Right ventricle myocardium inferior (tissue), 1 donor: ENCODE data around the gene CREBRF. TPM values are rescaled to one million over a fixed set of nuclear protein-coding genes. Genes with fewer than 3 reads are reported as not detected.
"Not testable (repeated sequence)": the region's sequence is repeated elsewhere in the genome, so short reads cannot be mapped to it uniquely, and the experiment has no call there.

Source experiments
- ATAC-seq: fragments of 200-7000 bp; cut with Tn5 transposase; one replicate; pipeline ENCODE4 v1.9.1; 2020; ENCODE audit warnings: mild to moderate bottlenecking, moderate library complexity
- DNase-seq: peaks from one replicate; pipeline ENCODE4 v3.0.0; 2021; ENCODE audit errors: missing footprints
- intact Hi-C: fragments of 100-400 bp; cut with DNase I; formaldehyde crosslinking; loops from one replicate; pipeline ENCODE4 v1.11.0; 2022
- total RNA-seq: library from RNA; stranded (reverse); fragmentation: NEBNext Ultra II Directional; extraction: Animal tissue kit (Norgen Biotek cat#: 25700); gene quantifications from one replicate; pipeline ENCODE4 v1.2.1, GENCODE V29; 2021
- donor health status: DM: no; HTN: yes; CAD: no; lungs with severe emphysema.

CREBRF gene
- total RNA-seq, 1 donor from 2014 or later, result 23.9 TPM

- no peak for DNase-seq
- intact Hi-C loops, result no loop called here
- no peak for ATAC-seq
These were observed 23.4 kb upstream of the CREBRF start for GRCh38 chr5:173032730-173033129.

DNA sequence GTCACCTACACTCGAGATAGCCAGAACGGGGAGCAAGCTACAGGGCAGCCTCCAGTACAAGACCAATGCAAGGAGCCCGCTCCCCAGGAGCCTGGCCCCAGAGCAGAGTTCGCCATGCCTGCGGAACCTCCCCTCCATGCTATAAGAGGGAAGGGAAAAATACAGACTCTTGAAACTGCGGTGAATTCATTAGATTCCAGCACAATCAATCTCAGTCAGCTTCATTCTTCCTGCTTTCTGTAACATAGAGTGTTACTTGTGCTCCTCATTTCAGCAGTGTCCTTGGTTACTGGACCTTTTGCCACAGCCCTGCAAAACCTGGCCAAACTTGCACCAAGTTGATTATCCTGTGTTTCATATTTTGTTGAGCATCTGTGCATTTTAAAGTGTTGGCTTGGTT, 22.2 kb upstream of the CREBRF start:
- DNase-seq (no peak), ATAC-seq (no peak)
- intact Hi-C loops, result no loop called here

- intact Hi-C loops, result no loop called here
- ATAC-seq (no peak), DNase-seq (no peak)
These were observed 20.0 kb upstream of the CREBRF start for GRCh38 chr5:173035904-173036707.

GRCh38 chr5:173039188-173039587, 17.0 kb upstream of the CREBRF start:
- no peak for DNase-seq
- ATAC-seq, result no peak
- intact Hi-C loops, result no loop called here

DNA sequence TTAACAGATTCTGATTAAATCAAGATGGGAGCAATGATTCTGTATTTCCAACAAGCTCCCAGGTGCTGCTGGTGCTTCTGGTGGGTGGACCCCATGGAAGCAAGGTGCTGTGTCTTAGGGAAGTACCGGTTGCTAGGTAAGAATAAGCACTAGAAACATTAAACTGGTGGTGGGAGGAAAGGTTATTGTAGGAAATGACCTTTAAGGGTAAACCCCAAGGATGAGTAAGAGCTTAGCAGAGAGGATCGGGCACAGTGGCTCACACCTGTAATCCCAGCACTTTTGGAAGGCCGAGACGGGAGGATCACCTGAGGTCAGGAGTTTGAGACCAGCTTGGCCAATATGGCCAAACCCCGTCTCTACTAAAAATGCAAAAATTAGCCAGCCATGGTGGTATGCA, 16.2 kb upstream of the CREBRF start:
- intact Hi-C loops, result no loop called here
- no peak for DNase-seq
- no peak for ATAC-seq

- intact Hi-C loops, result no loop called here
- DNase-seq (no peak), ATAC-seq (no peak)
These were observed 14.0 kb upstream of the CREBRF start for GRCh38 chr5:173041881-173042762.

- DNase-seq, result no peak
- intact Hi-C loops, result no loop called here
- no peak for ATAC-seq
These were observed 13.4 kb upstream of the CREBRF start for GRCh38 chr5:173042763-173043107.

GRCh38 chr5:173045474-173045873, 10.7 kb upstream of the CREBRF start:
- DNase-seq (no peak), ATAC-seq (no peak)
- intact Hi-C loops, result no loop called here

DNA sequence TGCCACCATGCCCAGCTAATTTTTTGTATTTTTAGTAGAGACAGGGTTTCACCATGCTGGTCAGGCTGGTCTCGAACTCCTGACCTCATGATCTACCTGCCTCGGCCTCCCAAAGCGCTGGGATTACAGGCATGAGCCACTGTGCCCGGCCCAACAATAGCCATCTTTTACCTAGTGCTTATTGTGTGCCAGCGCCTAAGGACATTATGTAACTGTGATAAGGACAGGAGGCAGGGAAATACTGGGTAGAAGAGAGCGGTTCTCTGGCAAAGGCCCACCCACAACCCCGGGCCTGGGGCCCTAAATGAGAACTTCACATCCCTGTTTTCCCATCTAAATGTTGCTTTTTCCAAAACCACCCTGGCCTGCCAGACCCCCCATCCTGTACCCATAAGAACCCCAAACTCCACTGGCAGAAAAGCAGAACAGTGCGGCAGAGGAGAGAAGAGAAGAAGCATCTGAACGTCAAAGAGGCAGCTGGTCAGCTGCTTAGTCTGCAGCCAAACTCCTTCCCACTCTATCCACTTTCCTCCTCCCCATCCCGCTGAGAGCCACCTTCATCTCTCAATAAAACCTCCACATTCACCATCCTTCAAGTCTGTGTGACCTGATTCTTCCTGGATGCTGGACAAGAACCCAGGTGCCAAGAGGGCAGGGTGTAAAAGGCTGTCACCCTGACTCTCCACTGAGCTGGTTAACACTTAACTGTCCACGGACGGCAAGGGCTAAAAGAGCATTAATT, 8.9 kb upstream of the CREBRF start:
- DNase-seq, intact Hi-C loops, ATAC-seq: not testable (repeated sequence)

DNA sequence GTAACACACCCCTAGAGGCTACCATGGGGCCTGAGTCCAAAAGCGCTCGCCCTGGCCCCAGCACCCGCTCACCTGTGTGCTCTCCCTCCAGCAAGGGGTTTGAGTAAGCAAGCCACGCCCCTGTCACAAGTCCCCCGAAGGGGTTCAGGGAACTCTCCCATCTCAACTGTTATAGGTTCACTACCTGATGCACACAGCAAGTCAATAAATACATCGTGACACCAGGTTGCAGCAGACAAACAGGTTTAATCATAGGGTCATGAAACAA, 8.4 kb upstream of the CREBRF start:
- ATAC-seq (no peak), DNase-seq (no peak)
- intact Hi-C loops, result no loop called here

DNA sequence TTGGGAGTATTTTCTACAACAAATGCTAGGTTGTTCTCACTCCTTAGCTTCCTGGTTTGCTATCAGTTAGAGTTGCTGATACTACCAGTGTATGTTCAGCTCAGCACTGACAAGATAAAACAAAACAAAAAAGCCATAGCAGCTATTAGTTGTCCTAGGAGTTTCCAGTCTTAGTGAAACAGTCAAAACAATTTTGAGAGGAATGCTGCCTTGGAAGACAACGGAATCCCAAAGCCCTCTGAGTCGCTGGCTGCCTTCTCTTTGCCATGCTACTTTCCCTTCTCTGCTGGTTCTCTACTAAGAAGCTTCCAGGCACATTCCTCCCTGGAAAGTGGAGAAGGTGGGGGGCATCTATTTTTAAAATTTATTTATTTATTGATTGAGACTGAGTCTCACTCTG, 5.4 kb upstream of the CREBRF start:
- intact Hi-C loops, result no loop called here
- DNase-seq, result no peak
- ATAC-seq, result no peak

- intact Hi-C loops, result no loop called here
- ATAC-seq, result no peak
- DNase-seq, result no peak
These were observed 4.4 kb upstream of the CREBRF start for GRCh38 chr5:173051746-173052145.

DNA sequence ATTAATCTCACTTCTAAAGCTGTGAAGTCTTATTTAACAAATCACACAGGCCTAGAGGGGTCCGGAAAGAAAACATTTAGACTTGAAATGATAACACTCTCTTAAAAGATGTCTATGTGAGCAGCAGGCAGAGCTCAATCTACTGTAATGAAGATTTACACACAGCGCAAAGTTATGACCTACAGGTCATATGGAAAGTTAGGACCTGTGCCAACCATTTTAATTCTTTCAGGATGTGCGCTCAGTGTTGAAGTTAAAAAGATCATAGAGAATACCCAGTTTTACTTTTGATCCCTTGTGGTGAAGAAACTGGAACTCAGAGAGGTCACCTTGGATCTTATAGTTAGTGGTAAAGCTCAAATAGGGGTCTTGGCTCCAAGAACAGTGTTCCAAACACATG, 3.1 kb upstream of the CREBRF start:
- intact Hi-C loops, result no loop called here
- no peak for ATAC-seq
- DNase-seq, result no peak

DNA sequence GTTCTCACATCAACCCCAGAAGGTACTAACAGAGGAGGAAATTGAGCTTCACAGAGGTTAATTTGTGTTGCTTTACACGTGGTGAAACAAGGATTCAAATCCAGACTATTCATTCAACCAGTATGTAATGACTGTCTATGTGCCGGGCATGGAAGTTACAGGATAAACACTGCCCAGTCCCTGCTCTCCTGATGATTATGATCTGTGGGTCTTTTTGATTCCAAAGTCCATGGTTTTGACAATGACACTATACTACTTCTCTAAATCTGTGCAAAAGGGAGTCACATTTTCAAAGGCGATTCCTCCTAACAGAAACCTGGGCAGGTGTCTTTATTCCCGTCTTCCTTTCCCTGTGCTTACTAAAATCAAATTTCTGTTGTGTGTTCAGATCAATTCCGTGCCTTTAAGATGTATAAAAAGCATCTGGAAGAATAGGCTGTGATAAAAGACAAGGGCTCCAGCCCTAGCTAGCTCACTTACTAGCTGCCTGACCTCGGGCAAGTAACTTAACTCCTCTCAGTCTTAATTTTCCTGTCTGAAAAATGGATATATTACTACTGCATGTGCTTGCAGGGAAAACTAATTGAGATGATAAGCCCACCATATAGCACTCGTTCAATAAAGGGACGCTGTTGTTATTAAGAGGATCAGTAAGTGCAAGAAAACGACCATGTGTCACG, 970 bp upstream of the CREBRF start:
- DNase-seq, result no peak
- ATAC-seq, result no peak
- intact Hi-C loops, result no loop called here

DNA sequence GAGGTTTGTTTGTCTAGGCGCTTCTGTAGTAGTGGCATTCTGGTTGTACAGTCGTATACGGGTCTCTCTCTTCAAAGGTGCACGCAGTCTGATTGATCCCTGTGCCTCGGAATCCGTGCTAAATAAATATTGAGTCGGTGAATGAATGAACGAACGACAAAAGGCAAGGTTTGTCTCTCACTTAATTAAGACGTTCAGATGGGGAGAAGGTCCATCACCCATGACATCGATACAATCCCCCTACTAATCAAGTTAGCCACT, 500 bp upstream of the CREBRF start:
- DNase-seq (no peak), ATAC-seq (no peak)
- intact Hi-C loops, result no loop called here

- DNase-seq, result no peak
- intact Hi-C loops, result no loop called here
These were observed 570 bp downstream of the CREBRF start for GRCh38 chr5:173056783-173057061.

GRCh38 chr5:173057062-173057924, 1.1 kb downstream of the CREBRF start:
- DNase-seq (peak; percentile 99), ATAC-seq (peak; percentile 97)
- intact Hi-C loops, result no loop called here

More at GRCh38 chr5:173056783-173057061, 570 bp downstream of the CREBRF start:
- peak; percentile 74 for ATAC-seq

DNA sequence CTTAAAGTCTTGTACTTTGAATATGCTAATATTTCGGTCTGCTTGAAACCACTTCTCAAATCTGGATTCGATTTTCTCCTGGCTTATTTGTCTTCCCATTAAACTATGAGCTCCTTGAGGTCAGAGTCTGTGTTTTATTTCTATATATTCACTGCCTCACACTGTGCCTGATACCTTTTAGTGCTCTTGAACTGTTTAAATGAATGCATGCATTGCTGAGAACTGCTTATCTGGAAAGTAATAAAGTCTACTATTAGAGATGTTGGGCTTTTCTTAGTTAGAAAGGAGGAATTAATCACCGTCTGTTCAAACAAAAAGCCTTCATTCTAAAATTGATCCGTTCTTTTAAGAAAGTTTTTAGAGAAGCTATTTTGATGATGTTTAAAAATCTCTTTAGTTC, 6.0 kb downstream of the CREBRF start:
- intact Hi-C loops, result no loop called here
- ATAC-seq (no peak), DNase-seq (no peak)

- ATAC-seq, result no peak
These were observed 9.0 kb downstream of the CREBRF start for GRCh38 chr5:173065155-173065554.

More at GRCh38 chr5:173065155-173065554, 9.0 kb downstream of the CREBRF start:
- intact Hi-C loops, result loop anchor here (5.0 kb wide), 1 partner anchor 523 kb away; no protein-coding TSS in a partner anchor
- no peak for DNase-seq
